Testis (tissue), 2 donors: ENCODE results near the gene KAT6B.

Experiments used
- POLR2A ChIP-seq: fragments of 450-650 bp; IDR thresholded peaks from one replicate; pipeline ENCODE4 v1.6.1; 2017; ENCODE audit warnings: antibody characterized with exemption, mild to moderate bottlenecking, moderate library complexity
- TF ChIP-seq, protein P1 (sequence below), 3 experiments: fragments of 450-650 bp in 2 of 3; fragments of 200-600 bp in 1 of 3; sonication (generic) in 1 of 3; IDR thresholded peaks; one replicate each; pipeline ENCODE4 v1.5.1; 2016 to 2019; ENCODE audit warnings: antibody characterized with exemption in 3 of 3, mild to moderate bottlenecking in 2 of 3, moderate library complexity in 1 of 3

DNA sequence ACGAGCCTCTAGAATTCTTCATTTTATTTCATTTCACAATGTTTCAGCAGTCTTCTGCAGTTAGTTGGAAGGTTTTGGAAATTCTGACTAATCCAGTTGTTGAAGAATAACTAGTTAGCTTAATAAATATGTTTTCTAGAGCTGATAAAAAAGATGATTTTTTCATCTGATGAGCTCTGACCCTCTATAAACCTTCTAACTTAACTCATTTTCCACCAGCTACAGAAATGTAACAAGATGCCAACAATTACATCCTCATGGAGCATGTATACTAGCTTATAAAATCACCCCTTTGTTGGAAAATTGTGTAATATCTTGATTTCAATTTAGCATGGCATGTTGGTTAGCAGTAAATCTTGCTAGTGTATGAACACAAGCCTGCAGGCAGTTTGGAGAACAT, 33.1 kb downstream of the KAT6B start:
- TF ChIP-seq POLR2A: no peak
- TF ChIP-seq, protein P1, sequence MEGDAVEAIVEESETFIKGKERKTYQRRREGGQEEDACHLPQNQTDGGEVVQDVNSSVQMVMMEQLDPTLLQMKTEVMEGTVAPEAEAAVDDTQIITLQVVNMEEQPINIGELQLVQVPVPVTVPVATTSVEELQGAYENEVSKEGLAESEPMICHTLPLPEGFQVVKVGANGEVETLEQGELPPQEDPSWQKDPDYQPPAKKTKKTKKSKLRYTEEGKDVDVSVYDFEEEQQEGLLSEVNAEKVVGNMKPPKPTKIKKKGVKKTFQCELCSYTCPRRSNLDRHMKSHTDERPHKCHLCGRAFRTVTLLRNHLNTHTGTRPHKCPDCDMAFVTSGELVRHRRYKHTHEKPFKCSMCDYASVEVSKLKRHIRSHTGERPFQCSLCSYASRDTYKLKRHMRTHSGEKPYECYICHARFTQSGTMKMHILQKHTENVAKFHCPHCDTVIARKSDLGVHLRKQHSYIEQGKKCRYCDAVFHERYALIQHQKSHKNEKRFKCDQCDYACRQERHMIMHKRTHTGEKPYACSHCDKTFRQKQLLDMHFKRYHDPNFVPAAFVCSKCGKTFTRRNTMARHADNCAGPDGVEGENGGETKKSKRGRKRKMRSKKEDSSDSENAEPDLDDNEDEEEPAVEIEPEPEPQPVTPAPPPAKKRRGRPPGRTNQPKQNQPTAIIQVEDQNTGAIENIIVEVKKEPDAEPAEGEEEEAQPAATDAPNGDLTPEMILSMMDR (IDR thresholded peaks at IDR 0.05): no peak
